C4-2B (cell line): ENCODE data around the gene ABCA6.

ENCODE experiments used
- CTCF ChIP-seq: fragments of 450-650 bp; conservative IDR thresholded peaks from 2 replicates; pipeline ENCODE4 v1.5.1; 2017; ENCODE audit warnings: mild to moderate bottlenecking
- ZFX ChIP-seq: fragments of 450-650 bp; IDR thresholded peaks from 2 replicates; pipeline ENCODE4 v1.6.1; 2017

GRCh38 chr17:69188796-69189195, 47.1 kb upstream of the ABCA6 start:
- TF ChIP-seq CTCF (no peak), ZFX (no peak)
